Activated T-cell treated with anti-CD3 and anti-CD28 coated beads, Interleukin-2, amount 50 U/mL, for 4 hours (primary cell): Measurements from ENCODE around the gene HACE1. TPM values are rescaled to one million over a fixed set of nuclear protein-coding genes. Genes with fewer than 3 reads are reported as not detected.

Source experiments
- ATAC-seq, 2 donors: fragments of 200-7000 bp; cut with Tn5 transposase; one replicate each; pipeline ENCODE4 v1.10.0; 2021
- DNase-seq: peaks from one replicate; pipeline ENCODE4 v3.0.0-alpha.2; 2020
- H3K27me3 Mint-ChIP-seq: one replicate; pipeline ENCODE4 v1.8.0; 2021; ENCODE audit warnings: low read depth, mixed read lengths
- H3K36me3 Mint-ChIP-seq: one replicate; pipeline ENCODE4 v1.8.0; 2022; ENCODE audit warnings: mixed read lengths; ENCODE audit not compliant: insufficient read depth
- H3K4me1 Mint-ChIP-seq: one replicate; pipeline ENCODE4 v1.8.0; 2021; ENCODE audit warnings: low read depth, mixed read lengths
- H3K4me3 Mint-ChIP-seq: one replicate; pipeline ENCODE4 v1.8.0; 2021; ENCODE audit warnings: mild to moderate bottlenecking, moderate library complexity, mixed read lengths
- H3K9me3 Mint-ChIP-seq: one replicate; pipeline ENCODE4 v1.8.0; 2021; ENCODE audit warnings: mixed read lengths
- total RNA-seq, 3 donors: library from RNA; stranded (reverse); gene quantifications; one replicate each; pipeline ENCODE4 v1.2.1, GENCODE V29; 2021

HACE1 gene
- total RNA-seq, 3 donors from 2014 or later: 6.3 to 8.6 (median 7.5) TPM

DNA sequence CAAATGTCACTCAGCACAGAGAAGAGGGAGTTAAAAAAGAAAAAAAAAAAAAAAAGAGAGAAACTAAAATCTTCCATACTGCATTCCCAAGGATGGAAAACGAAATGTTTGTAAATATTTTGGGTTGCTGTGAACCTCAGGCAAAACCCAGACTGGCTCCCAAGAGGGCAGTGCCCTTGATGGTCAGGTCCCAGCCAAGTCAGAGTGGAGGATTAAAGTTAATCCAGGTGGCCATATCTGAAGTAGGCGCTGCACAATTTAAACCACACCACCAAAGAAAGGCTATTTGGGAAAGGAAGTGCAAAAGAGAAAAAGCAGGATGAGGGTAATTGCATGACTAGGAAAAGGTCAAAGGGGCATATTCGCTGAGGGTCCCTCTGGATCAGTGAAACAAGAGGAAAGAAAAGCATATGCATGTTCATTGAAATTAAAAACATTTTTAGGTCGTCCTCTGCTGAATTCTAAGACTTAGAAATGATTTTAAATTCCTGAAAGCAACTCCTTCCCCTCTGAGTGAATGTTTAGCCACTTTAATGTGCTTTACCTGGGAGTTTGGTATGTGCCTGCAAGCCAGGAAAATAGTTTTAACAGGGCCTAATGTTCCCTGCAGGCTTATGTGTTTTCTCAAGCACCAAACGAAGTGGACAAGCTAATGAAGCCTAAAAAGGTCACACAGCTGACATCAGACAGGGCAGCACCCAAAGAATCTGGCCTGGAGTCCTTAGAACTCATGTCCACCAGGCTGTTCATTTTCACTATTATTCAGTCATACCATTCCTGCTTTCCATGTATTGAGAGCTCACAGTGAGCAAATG is 159.1 kb downstream of the HACE1 start:
- DNase-seq (no peak), ATAC-seq (no peak)
- Mint-ChIP-seq H3K9me3 (no peaks in the 10 kb centered on the region), H3K36me3 (no peaks in the 10 kb centered on the region), H3K4me3 (no peak overlapping the region), H3K4me1 (peaks cover 28% of the 10 kb centered on the region), H3K27me3 (no peaks in the 10 kb centered on the region)

DNA sequence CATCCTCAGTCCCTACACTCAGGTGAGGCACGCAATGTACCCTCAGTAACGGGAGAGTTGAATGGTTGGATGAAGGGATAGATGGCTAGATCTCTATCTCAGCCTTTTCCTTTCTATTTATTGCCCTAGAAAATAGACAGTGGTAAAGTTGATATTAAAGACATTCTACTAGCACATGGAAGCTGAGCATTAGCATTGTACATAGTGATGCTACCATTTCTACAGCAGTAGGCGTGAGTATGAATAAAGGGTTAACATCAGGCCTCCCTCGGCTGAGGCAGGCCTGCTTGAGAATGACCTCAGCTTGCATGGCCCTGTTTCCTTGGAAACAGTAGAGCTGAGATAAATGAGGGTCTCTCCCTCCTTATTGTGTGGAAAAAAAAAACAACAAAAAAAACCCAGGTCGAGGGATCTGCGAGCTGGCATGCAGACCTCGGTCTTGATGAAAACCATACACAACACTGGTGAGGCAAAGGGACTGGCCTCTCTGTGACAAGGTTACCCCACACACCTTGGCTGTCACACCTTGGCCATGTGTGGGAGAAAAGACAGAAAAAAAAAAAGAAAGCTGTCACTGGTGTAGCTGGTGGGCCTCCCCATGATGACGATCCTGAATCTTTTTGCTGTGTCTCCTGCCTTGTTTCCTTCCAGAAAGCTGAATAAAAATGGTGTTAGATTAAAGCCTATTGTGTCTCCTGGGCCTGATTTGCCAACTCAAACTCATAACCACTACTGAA is 160.0 kb downstream of the HACE1 start:
- Mint-ChIP-seq H3K27me3 (no peaks in the 10 kb centered on the region), H3K4me1 (peaks cover 20% of the 10 kb centered on the region), H3K4me3 (no peak overlapping the region), H3K36me3 (no peaks in the 10 kb centered on the region), H3K9me3 (no peaks in the 10 kb centered on the region)
- no peak for ATAC-seq
- DNase-seq: no peak

DNA sequence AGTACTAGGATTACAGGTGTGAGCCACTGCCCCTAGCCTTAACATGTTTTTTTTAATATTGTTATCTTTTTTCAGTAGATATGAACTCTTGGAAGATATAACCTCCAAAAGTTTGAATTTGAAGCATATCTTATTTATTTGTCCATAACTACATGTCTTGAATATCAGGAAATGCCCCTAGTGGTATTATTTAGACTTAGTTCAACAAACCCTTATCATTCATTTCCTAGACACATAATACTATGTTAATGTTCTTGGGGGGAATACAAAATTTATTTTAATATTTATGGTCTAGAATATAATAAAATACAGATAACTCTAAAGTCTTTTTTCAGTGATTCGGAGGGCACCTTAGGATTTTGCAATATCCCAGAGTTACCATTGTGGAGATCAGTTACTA is 160.7 kb downstream of the HACE1 start:
- Mint-ChIP-seq H3K4me3 (no peak overlapping the region), H3K27me3 (no peaks in the 10 kb centered on the region), H3K9me3 (no peaks in the 10 kb centered on the region), H3K36me3 (no peaks in the 10 kb centered on the region), H3K4me1 (peaks cover 15% of the 10 kb centered on the region)
- ATAC-seq (no peak), DNase-seq (no peak)

DNA sequence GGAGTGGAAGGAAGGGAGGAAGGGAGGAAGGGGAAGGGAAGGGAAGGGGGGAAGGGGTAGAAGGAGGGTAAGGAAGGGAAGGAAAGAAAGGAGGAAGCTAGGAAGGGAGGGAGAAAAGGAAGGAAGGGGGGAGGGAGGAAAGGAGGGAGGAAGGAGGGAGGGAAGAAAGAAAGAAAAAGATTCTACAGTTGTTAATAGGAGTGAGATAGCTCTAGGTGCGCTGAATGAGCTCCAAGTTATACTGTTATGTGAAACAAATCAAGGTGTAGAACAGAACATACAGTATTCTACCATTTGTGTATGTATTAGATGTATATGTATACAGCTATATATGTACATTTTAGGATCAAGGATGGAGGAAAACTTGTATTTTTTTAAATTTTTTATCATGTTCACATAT is 167.7 kb downstream of the HACE1 start:
- no peaks in the 10 kb centered on the region for H3K9me3 Mint-ChIP-seq
- DNase-seq: no peak
- no peak overlapping the region for H3K4me3 Mint-ChIP-seq
- peaks cover 13% of the 10 kb centered on the region for H3K4me1 Mint-ChIP-seq
- ATAC-seq: no peak
- no peaks in the 10 kb centered on the region for H3K36me3 Mint-ChIP-seq
- H3K27me3 Mint-ChIP-seq: no peaks in the 10 kb centered on the region

DNA sequence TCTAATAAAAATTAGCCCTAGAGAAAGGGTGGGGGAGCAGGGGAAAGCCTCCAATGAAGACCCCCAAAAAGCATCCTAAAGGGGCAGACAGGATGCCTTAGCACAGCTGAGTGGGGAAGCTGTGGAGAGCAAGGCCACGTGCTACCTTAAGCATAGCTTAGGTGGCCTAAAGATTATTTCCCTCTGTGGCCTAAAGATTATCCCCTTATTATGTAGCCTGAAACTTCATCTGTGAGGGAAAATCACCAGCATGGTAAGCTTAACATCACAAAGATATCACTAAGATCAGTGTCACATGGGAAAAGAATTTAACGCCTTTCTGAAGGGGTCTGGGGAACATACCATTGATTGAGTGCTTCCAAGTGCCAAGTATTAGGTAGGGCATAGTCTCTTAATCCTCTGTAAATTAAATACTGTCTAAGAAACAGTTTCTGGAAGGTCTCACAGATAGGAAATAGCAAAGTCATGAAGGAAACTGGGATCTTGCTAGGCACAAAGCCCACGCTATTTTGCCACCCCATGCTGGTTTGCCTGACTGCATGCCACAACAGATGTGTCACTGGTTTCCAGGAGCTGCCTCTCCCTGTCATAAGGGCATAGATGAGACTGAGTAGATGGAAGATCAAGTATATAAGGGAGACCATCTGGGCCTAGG is 170.0 kb downstream of the HACE1 start:
- ATAC-seq (no peak), DNase-seq (no peak)
- H3K27me3 Mint-ChIP-seq: no peaks in the 10 kb centered on the region
- H3K4me3 Mint-ChIP-seq: no peak overlapping the region
- H3K4me1 Mint-ChIP-seq: peaks cover 13% of the 10 kb centered on the region
- H3K36me3 Mint-ChIP-seq: no peaks in the 10 kb centered on the region
- H3K9me3 Mint-ChIP-seq: no peaks in the 10 kb centered on the region

DNA sequence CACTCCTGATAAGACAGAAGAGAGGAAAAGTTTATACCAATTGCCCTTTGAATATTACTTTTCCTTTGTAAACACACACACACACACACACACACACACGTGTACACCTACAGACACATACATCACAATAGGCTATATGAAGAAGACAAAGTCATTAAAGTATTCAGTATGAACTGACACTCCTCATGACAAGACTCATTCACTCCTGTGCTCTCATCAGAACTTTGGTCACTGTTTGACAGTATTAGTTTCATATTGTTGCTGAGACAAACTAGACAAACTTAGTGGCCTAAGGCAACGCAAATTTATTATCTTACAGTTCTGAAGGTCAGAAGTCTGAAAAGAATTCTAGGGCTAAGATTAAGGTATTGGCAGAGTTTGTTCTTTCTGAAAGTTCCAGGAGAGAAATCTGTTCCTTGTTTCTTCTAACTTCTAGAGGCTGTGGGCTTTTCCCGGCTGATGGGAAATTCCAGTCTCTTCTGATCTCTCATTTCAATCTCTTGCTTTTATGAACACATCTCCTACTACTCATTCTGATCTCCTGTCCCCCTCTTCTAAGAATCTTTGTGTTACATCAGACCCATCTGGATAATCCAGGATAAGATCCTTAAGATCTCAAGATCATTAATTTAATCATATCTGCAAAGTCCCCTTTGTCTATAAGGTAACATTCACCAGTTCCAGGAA is 171.3 kb downstream of the HACE1 start:
- no peak overlapping the region for H3K4me3 Mint-ChIP-seq
- ATAC-seq: no peak

DNA sequence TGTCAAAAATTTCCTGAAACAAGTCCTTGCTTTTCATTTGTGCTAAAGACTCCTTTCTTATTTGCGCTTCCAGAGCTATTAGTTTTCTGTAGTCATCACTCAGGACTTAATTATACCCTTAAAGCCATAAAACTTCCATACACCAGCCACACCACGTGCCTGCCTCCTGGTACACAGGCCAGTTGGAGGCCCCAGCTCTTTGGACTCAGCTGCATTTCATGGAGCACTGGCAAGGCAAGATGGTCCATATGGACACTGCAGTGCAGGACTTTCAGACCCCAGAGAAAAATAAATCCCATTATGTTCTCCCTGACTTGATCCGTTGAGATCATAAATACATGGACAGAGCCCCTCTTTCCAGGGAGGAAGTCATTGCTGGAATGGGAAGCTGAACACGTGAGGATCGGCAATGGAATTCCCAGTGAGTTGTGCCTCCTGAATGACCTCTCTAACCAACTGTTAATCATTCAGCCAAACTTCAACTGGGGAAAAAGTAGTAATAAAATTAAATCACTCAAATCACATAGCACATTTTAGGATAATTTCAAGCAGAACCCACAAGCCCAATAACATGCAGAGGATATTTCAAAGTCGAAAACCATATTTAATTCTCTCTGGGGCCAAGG is 173.1 kb downstream of the HACE1 start:
- no peak for DNase-seq
- H3K9me3 Mint-ChIP-seq: no peaks in the 10 kb centered on the region
- peaks cover 15% of the 10 kb centered on the region for H3K4me1 Mint-ChIP-seq
- no peak for ATAC-seq
- no peaks in the 10 kb centered on the region for H3K36me3 Mint-ChIP-seq
- H3K4me3 Mint-ChIP-seq: no peak overlapping the region
- no peaks in the 10 kb centered on the region for H3K27me3 Mint-ChIP-seq

More for the DNA sequence above, 171.3 kb downstream of the HACE1 start:
- DNase-seq: no peak
- Mint-ChIP-seq H3K9me3 (no peaks in the 10 kb centered on the region), H3K4me1 (peaks cover 13% of the 10 kb centered on the region), H3K27me3 (no peaks in the 10 kb centered on the region), H3K36me3 (no peaks in the 10 kb centered on the region)

DNA sequence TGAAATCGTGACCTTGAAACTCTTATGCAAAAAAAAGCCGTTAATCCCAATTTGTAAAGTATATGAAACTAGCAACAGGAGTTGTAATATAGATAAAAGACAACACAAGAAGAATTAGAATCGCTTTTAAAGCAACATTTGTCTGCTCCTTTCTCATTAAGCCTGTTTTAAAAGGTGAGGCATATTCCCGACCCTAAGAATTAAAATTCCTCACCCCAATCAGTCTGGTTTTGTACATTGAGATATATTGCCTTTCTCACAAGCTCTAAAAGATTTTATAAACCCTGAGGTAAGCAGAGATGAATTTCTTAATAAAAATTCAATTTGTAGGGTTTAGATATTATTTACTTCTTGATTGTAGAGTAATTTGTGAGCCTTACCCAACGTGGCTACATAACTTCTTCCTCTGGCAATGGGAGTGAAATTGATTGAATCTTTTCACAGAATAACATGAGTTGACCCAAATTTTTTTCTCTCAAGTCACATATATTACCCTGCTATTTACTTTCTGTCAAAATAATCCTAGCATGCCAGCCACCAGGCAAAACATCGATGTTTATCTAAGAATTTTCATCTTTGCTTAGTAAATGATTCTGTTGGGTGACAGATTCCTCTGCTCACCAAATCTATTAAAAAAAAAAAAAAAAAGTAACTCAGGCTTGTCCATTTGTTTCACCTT is 173.7 kb downstream of the HACE1 start:
- no peaks in the 10 kb centered on the region for H3K36me3 Mint-ChIP-seq
- H3K9me3 Mint-ChIP-seq: no peaks in the 10 kb centered on the region
- no peaks in the 10 kb centered on the region for H3K27me3 Mint-ChIP-seq
- no peak for DNase-seq
- ATAC-seq: no peak
- H3K4me1 Mint-ChIP-seq: peaks cover 15% of the 10 kb centered on the region
- no peak overlapping the region for H3K4me3 Mint-ChIP-seq

DNA sequence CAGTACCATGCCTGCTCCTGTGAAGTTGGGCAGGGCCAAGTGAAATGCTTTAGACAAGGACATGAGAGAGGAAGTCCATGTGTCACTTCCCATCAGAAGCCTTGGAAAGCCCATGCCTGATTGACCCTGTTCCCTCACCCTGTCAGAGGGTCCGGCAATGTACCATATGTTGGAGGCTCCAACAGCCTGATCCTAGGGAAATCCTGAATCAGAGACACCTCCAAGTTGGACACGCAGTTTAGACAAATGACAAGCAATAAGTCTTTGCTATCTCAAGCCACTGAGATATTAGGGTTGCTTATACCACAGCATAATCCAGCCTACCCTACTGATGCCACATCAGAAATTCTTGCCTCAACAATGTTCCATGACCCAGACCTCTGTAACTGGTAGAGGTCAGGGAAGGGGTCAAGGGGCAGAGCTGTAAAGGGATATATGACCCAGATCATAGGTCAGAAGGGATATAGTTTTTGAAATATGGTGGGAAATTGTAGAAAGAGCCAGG is 174.8 kb downstream of the HACE1 start:
- no peaks in the 10 kb centered on the region for H3K36me3 Mint-ChIP-seq
- no peak overlapping the region for H3K4me3 Mint-ChIP-seq
- H3K4me1 Mint-ChIP-seq: peaks cover 15% of the 10 kb centered on the region
- no peaks in the 10 kb centered on the region for H3K27me3 Mint-ChIP-seq
- no peaks in the 10 kb centered on the region for H3K9me3 Mint-ChIP-seq
- ATAC-seq (no peak), DNase-seq (no peak)

DNA sequence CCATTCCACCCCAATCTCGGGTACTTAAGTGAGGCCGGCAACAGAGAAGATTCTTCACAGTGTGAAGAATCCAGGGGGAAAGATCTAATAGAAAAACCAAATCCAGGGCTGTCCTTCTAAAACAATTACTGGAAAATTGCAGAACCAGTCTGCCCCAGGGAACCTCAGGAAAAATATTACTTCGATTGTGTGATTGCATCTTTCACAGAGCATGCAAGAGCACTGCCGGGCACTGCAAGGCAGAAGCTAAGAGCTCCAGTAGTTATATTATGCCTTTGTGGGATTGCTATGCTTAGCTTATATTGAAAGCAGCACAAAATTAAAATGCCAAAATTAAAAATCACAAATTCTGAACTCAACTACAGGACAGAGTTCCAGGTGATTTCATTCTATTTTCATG is 175.9 kb downstream of the HACE1 start:
- Mint-ChIP-seq H3K36me3 (no peaks in the 10 kb centered on the region), H3K4me1 (peaks cover 15% of the 10 kb centered on the region), H3K4me3 (no peak overlapping the region)

DNA sequence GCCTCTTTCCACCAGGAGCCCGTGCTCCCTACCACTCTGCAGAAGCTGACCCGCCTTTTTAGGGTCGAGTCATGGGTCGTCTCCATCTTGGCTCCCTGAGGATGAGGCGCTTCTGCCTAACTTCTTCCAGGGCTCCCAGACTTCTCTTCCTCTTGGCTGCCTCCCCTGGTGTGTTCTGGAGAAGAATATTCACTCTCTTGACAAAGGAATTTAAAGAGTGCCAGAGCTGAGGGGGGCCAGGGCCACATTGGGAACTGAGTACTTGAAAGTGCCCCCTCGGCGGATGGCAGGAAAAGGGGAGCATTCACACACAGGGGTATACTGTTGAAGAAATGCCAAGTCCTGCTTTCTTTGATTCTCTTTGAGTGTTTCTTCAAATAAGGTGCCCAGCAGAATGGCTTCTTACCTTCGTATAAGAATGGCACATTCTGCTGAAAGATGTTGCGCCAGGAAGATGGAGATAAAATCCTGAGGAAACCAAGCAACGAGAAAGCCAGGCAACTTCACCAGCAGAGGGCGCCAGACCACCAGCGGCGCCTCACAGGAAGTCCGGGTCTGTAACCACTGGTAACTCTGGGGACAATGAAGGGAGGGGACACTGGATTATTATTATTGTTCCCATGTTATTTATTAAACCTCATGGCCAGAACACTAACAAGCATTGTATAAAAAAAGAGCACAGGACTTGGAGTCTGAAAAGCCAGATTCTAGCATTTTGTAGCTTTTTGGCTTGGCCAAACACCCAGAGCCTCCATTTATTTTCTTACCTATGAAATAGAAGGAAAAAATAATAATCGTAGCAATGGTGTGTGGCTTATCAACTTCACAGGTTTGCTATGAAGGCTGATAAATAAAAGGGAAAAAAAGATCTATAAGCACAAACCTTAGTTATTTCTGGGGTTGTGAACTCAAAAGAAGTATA is 176.7 kb downstream of the HACE1 start:
- H3K4me1 Mint-ChIP-seq: peaks cover 13% of the 10 kb centered on the region
- peaks cover 6% of the 10 kb centered on the region for H3K9me3 Mint-ChIP-seq
- ATAC-seq: peak; percentile 62 to 63
- no peaks in the 10 kb centered on the region for H3K27me3 Mint-ChIP-seq
- H3K4me3 Mint-ChIP-seq: peak overlapping the region; percentile 23
- DNase-seq: peak; percentile 67
- no peaks in the 10 kb centered on the region for H3K36me3 Mint-ChIP-seq

More for the DNA sequence above, 175.9 kb downstream of the HACE1 start:
- no peak for DNase-seq
- Mint-ChIP-seq H3K9me3 (peaks cover 4% of the 10 kb centered on the region), H3K27me3 (no peaks in the 10 kb centered on the region)
- ATAC-seq: no peak

DNA sequence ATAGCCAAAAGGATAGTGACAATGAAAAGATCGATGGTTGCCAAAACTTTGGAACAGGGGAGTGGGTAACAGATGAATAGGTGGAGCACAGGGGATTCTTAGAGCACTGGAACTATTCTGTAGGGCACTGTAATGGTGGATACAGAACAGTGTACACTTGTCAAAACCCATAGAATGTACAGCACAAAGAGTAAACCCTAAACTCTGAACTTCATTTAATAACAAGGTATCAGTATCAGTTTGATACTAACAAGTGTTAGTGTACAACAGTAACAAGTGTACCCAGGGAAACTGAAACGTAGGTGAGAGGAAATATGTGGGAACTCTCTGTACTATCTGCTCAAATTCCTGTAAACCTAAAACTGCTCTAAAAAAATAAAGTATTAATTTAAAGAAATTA is 179.2 kb downstream of the HACE1 start:
- H3K4me1 Mint-ChIP-seq: peaks cover 13% of the 10 kb centered on the region
- H3K4me3 Mint-ChIP-seq: no peak overlapping the region
- ATAC-seq (no peak), DNase-seq (no peak)
- H3K9me3 Mint-ChIP-seq: peaks cover 14% of the 10 kb centered on the region
- H3K27me3 Mint-ChIP-seq: no peaks in the 10 kb centered on the region
- no peaks in the 10 kb centered on the region for H3K36me3 Mint-ChIP-seq
